HFF-Myc (cell line): ENCODE measurements around the gene ANTXR2.
"Not testable (repeated sequence)": the region's sequence is repeated elsewhere in the genome, so short reads cannot be mapped to it uniquely, and the experiment has no call there.

Experiments
- DNase-seq: peaks from one replicate; pipeline ENCODE4 v3.0.0-alpha.2; 2011; ENCODE audit warnings: low read depth; ENCODE audit errors: extremely low read depth
- H3K4me3 ChIP-seq: replicated peaks from 2 replicates; pipeline ENCODE4 v1.5.1; 2011; ENCODE audit warnings: low read depth, mild to moderate bottlenecking, control low read depth, low read length
- CTCF ChIP-seq: IDR thresholded peaks from 2 replicates; pipeline ENCODE4 v1.5.1; 2012; ENCODE audit warnings: mild to moderate bottlenecking, low read depth, low read length, control low read depth; ENCODE audit errors: missing control alignments

ANTXR2 gene

GRCh38 chr4:79900182-79900581, 172.8 kb downstream of the ANTXR2 start:
- H3K4me3 ChIP-seq, result no peak overlapping the region
- no peak for TF ChIP-seq CTCF
- no peak for DNase-seq

DNA sequence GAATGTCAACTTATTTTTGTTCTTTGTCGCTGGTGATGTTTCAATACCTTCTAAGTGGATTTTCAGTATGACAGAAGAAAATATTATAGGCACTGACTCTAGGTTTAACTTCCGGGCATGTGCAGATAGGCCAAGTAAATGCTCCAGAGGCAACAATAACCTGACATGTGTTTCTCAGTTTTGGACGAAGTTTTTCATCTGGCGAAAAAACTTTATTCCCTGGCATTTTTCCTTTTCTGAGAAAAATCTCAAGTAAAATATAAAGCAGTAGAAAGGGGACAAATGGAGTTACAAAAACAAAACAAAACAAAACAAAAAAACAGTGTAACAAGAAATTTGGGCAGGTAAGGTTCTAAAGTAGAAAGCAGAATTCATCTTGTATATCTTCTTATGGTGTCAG, 173.5 kb downstream of the ANTXR2 start:
- TF ChIP-seq CTCF, result no peak
- no peak overlapping the region for H3K4me3 ChIP-seq
- DNase-seq, result no peak

DNA sequence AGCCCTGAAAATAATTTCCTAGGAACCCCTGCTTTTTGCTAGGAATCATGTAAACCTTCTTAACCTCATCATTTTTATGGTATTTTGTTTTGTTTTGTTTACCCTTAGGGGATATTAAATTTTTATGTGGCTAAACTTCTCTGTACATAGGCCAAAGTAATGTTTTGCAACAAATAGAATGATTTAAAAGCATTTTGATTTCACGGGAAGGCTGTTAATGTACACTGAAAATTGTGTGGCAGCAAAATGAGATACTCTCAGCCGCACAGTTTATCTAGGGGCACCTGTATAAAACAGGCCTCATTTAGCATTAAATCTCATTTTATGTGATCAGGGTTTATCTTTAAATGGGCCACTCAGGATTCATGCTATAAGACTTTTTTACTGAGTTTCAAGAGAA, 175.0 kb downstream of the ANTXR2 start:
- DNase-seq, result no peak
- H3K4me3 ChIP-seq, result no peak overlapping the region
- TF ChIP-seq CTCF, result no peak

GRCh38 chr4:79897174-79897573, 175.9 kb downstream of the ANTXR2 start:
- no peak for TF ChIP-seq CTCF
- no peak for DNase-seq
- no peak overlapping the region for H3K4me3 ChIP-seq

GRCh38 chr4:79893456-79893855, 179.6 kb downstream of the ANTXR2 start:
- DNase-seq, result no peak
- H3K4me3 ChIP-seq, result no peak overlapping the region
- TF ChIP-seq CTCF, result no peak

DNA sequence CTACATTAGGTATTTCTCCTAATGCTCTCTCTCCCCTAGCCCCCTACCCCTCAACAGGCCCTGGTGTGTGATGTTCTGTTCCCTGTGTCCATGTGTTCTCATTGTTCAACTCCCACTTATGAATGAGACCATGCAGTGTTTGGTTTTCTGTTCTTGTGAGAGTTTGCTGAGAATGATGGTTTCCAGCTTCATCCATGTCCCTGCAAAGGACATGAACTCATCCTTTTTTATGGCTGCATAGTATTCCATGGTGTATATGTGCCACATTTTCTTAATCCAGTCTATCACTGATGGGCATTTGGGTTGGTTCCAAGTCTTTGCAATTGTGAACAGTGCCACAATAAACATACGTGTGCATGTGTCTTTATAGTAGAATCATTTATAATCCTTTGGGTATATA, 184.0 kb downstream of the ANTXR2 start:
- not testable (repeated sequence) for H3K4me3 ChIP-seq, DNase-seq

- TF ChIP-seq CTCF, result no peak
Measured at GRCh38 chr4:79886557-79886956, 186.5 kb downstream of the ANTXR2 start.

More at GRCh38 chr4:79886557-79886956, 186.5 kb downstream of the ANTXR2 start:
- no peak for DNase-seq
- H3K4me3 ChIP-seq, result no peak overlapping the region
